GM21381 (cell line): Measurements from ENCODE around the gene FNDC5.

Experiments
- ATAC-seq: cut with Tn5 transposase; IDR thresholded peaks from one replicate; pipeline ENCODE4 v1.9.1; 2021; ENCODE audit warnings: mild to moderate bottlenecking, moderate library complexity; ENCODE audit not compliant: unreplicated experiment

The FNDC5 gene

GRCh38 chr1:32884726-32885125 lies 14.0 kb upstream of the FNDC5 start:
- ATAC-seq, result no peak

DNA sequence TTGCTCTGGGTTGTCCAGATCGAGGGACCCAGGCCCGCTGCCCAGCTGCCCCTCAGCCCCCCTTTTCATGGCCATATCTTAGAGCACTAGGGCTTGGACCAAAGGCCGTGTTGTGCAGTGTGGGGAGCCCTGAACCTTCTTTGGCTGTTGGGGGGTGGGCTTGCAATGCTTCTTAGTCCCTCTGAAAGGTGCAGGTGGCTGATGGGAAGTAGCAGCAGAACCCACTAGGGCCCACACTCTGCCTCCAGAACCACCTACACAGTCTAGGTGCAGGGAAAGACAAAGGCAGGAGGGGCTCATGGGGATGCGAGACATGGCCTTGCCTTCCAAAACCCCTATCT lies 13.3 kb upstream of the FNDC5 start:
- ATAC-seq, result no peak

GRCh38 chr1:32883338-32884031 lies 12.8 kb upstream of the FNDC5 start:
- ATAC-seq, result no peak

DNA sequence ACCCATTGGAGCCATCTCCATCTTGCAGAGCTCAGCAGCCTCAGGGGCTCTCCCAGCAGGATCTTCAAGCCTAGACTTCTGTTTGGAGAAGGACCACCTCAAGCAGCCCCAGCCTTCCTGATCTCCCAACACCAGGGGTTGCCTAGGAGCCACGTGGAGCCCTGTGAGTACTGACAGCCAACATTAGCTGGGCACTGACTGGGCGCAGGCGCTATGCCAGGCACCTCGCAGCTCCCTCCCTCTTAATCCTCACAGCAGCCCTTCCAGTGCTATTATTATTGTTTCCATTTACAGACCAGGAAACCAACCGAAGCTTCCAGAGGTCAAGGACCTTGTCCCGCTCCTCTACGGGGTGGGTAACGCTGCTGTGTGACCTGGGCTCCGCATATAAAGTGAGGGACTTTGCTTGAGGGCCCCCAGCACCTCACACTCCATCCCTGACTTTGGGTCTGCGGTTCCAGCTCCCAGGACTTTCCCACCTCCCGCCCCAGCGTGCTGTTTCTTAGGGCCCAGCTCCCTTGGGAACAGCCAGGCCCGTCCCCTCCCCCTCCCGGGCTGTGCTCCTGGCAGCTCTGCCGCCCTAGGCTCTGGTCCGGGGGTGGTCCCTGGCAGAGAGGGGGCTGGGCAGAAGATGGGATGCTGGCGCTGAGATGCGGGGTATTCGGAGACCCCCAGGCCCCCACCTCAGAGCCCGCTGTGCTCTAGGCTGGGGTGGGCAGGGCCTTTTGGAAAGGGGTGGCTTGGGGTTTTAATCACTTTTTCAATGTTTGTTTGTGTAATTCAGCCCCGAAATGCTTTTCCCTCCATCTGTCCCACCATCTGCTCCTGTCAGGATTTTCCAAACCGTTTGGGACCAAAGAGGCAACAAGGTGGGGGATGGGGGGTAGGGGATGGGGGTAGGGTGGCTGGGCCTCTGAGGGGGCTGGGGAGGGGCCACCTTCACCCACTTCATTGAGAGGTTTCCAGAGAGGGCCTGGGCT lies 11.4 kb upstream of the FNDC5 start:
- ATAC-seq, result no peak

DNA sequence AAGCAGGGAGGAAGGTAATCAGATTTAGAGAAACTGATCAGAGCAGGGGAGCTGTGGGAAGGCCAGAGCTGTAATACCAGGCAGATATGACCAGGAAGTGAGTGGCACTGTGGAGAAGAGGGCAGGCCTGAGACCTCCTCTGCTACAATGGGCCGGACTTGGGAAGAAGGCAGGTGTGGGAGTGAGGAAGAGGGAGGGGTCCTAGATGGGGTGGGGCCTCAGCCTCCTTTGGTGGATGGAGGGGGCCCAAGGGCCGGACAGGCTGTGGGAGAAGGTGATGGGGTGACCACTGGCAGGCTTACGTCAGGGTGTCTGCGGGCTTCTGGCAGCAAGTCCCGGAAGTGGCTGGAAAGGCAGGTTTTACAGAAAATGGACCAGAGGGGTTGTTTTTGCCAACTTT lies 10.6 kb upstream of the FNDC5 start:
- no peak for ATAC-seq

DNA sequence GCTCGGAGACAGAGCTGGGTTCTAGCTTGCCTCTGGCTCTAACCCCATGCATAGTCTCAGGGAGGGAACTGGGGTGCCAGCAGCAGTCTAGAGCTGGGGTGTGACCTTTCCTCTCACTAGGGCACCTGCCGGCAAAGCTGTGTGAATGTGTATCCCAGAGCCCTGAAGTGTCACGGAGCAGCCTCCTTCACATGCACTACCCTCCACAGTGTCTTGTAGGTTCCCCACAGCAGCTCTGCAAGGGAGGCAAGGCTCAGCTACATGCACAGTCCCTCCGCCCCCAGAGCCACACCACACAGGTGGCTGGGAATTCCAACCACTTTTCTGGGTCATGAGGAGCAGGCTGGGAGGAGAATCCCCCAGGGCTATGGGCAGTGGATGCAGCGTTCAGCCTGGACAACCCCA lies 7.9 kb upstream of the FNDC5 start:
- ATAC-seq, result no peak

DNA sequence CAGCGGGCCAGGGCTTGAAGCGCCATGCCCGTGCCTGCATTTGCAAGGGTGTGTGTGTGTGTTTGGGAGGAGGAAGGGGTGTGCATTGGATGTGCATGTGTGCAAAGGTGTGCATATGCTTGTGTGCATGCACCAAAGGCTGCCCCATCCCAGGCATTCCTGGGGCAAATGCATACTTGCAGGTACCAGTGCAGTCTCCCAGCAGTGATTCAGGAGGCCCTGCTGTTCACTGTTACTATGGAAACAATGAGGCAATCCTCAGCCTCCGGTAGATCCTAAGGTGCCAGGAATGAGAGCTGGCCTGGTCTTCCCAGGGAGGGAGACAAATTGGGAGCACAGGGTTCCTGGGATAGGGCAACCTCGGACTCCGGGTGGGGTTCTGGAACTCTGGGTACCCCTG lies 7.5 kb upstream of the FNDC5 start:
- no peak for ATAC-seq

- no peak for ATAC-seq
Observed at GRCh38 chr1:32877211-32878110, 6.7 kb upstream of the FNDC5 start.

- no peak for ATAC-seq
Observed at GRCh38 chr1:32876341-32877210, 5.9 kb upstream of the FNDC5 start.

GRCh38 chr1:32874860-32875752 lies 4.4 kb upstream of the FNDC5 start:
- ATAC-seq, result no peak

DNA sequence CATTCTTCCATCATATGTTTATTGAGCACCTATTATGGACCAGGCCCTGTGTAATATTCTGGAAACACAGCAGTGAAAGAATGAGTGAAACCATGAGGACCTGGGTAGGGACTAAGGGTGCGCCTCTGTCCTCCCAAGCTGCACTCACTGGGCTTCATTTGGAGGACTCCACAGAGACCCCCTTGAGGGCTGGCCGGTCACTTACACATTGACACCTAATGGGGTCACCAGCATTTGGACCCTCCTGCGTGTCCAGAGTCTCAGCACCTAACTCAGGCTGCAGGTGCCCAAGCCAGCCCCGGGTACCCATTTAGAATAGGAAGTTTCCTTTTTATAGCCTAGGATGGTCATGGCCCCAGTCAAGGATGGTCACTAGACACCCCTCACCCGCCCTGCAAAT lies 2.8 kb upstream of the FNDC5 start:
- no peak for ATAC-seq

DNA sequence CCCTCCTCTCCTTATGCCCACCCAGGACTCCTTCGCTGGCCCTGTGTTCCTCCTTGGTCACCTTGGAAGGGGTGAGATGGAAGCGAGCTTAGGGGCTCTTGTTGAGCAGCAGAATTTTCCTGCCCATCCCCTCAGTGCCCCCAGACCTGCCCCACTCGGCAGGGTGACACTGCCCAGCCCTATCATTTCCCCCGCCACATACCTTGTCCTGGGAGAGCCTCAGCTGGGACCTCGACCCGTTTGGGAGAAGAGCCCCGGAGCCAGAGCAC lies 1.4 kb upstream of the FNDC5 start:
- no peak for ATAC-seq

GRCh38 chr1:32871364-32872191 lies 866 bp upstream of the FNDC5 start:
- no peak for ATAC-seq

DNA sequence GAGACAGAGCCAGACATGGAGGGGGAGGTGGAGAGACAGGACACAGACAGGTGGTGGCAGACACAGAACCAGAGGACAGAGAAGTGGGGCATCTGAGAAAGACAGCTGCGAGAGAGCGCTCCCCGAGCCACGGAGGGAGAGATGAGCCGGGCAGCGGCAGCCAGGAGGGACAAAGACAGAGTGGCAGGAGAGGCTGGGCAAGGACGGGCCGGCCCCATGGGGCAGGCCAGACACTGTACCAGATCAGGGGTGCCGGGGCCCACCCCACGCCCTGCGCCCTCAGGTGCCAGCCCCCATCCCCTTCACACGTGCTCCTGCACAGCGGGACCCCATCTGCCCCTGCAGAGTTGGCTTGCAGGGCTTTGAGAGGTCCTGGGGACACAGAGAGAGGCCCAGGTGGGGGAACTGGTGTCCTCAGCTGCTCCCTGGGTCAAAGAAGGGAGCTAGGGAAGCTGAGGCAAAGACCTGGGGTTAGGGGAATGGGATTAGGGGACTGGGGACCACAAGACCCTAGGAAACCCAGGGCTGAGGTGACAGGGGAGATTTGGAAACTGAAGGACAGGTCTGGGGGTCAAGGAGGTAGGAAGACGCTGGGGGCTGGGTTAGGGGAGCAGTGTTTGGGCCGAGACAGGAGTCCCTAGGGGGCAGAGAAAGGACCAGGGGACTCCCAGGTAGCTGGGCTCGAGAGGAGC lies 643 bp downstream of the FNDC5 start:
- ATAC-seq, result no peak

DNA sequence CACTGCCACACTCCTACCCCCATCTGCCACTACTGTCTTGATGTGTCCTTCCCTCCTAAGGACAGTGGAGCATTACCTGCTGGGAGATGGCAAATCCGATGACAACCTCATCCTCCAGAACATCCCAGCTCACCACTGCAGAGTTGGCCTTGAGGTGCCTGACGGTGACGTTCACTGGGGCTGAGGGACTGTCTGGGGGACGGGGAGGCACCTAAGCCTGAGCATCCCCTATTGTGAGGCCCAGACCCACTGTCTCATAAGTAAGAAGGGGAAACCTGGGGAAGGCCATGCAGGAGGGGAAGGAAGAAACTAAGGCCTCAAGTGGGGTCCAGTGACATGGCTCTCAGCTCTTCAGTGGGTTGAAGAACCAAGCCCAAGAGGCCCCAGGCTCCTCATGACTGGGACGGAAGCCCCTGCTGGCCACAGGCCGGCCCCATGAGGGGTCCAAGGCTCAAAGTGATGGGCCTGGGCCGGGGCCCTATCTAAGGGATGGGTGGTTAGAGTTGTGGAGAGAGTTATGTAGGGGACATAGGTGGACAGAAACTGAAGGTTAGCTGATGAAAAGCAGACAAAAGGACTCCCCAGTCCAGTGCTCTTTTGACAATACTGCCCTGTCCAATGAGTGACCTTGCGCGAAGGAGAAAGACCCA lies 1.8 kb downstream of the FNDC5 start:
- ATAC-seq, result no peak

DNA sequence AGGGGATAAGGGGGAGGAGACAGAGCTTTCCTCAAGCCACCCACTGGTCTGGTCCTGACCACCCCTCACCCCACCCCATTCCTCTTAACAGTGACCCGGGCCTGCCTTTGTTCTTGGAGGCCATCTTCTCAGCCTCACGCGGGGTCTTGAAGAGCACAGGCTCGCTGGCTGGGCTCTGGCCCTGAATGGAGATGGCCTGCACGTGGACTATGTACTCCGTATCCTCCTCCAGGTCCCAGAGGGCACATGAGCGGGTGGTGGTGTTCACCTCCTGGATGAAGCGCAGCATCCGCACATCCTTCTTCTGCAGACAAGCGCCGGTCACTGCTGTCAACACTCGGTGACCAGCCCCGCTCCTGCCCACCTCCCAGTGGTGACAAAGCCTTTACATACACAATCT lies 2.6 kb downstream of the FNDC5 start:
- ATAC-seq, result no peak

- no peak for ATAC-seq
Observed at GRCh38 chr1:32867671-32868070, 3.0 kb downstream of the FNDC5 start.

GRCh38 chr1:32867151-32867550 lies 3.6 kb downstream of the FNDC5 start:
- ATAC-seq, result no peak
